CD4-positive, alpha-beta T cell treated with Interleukin-1 beta for 1 hour (primary cell): Measurements from ENCODE around the gene KIAA0232.

ENCODE experiments used
- DNase-seq, 2 donors: peaks; one replicate each; pipeline ENCODE4 v3.0.0-alpha.2; 2020 to 2022

The KIAA0232 gene

GRCh38 chr4:6851962-6852361, 69.4 kb downstream of the KIAA0232 start:
- DNase-seq = no peak

GRCh38 chr4:6852582-6852981, 70.1 kb downstream of the KIAA0232 start:
- DNase-seq = no peak

- peak in 1 of 2 donors; percentile 33 for DNase-seq
These were observed 71.7 kb downstream of the KIAA0232 start for GRCh38 chr4:6854098-6854744.

GRCh38 chr4:6855692-6856297, 73.3 kb downstream of the KIAA0232 start:
- DNase-seq = peak; percentile 24 to 57

- no peak for DNase-seq
These were observed 73.9 kb downstream of the KIAA0232 start for GRCh38 chr4:6856391-6856790.

- no peak for DNase-seq
These were observed 74.7 kb downstream of the KIAA0232 start for GRCh38 chr4:6857009-6857882.

GRCh38 chr4:6858997-6859396, 76.5 kb downstream of the KIAA0232 start:
- DNase-seq = no peak

GRCh38 chr4:6859543-6859942, 77.0 kb downstream of the KIAA0232 start:
- no peak for DNase-seq

- DNase-seq = no peak
These were observed 85.9 kb downstream of the KIAA0232 start for GRCh38 chr4:6868386-6868785.

GRCh38 chr4:6869944-6870343, 87.4 kb downstream of the KIAA0232 start:
- DNase-seq = no peak

GRCh38 chr4:6873291-6873690, 90.8 kb downstream of the KIAA0232 start:
- DNase-seq = no peak

GRCh38 chr4:6873792-6874461, 91.4 kb downstream of the KIAA0232 start:
- peak; percentile 73 to 78 for DNase-seq

- no peak for DNase-seq
These were observed 92.5 kb downstream of the KIAA0232 start for GRCh38 chr4:6874981-6875380.

GRCh38 chr4:6875431-6875831, 92.9 kb downstream of the KIAA0232 start:
- DNase-seq = peak in 1 of 2 donors; percentile 75

GRCh38 chr4:6876440-6876839, 93.9 kb downstream of the KIAA0232 start:
- DNase-seq = no peak

GRCh38 chr4:6877067-6877466, 94.5 kb downstream of the KIAA0232 start:
- no peak for DNase-seq

- no peak for DNase-seq
These were observed 96.0 kb downstream of the KIAA0232 start for GRCh38 chr4:6878451-6879059.

GRCh38 chr4:6880691-6881090, 98.2 kb downstream of the KIAA0232 start:
- no peak for DNase-seq

GRCh38 chr4:6881908-6882307, 99.4 kb downstream of the KIAA0232 start:
- no peak for DNase-seq

- no peak for DNase-seq
These were observed 101.9 kb downstream of the KIAA0232 start for GRCh38 chr4:6884341-6884870.

- DNase-seq = peak; percentile 35 to 67
These were observed 103.5 kb downstream of the KIAA0232 start for GRCh38 chr4:6885953-6886557.

GRCh38 chr4:6886886-6887285, 104.4 kb downstream of the KIAA0232 start:
- DNase-seq = no peak
